RPMI8226 (cell line): ENCODE results near the gene MTARC2.

Source experiments
- DNase-seq: peaks from one replicate; pipeline ENCODE4 v3.0.0-alpha.2; 2015

Gene MTARC2

GRCh38 chr1:220804202-220804586, 56.1 kb downstream of the MTARC2 start:
- DNase-seq = no peak

- no peak for DNase-seq
These were observed 58.3 kb downstream of the MTARC2 start for GRCh38 chr1:220806408-220806807.

- DNase-seq = no peak
These were observed 59.6 kb downstream of the MTARC2 start for GRCh38 chr1:220807726-220808125.

- DNase-seq = no peak
These were observed 60.4 kb downstream of the MTARC2 start for GRCh38 chr1:220808345-220809186.

- no peak for DNase-seq
These were observed 61.0 kb downstream of the MTARC2 start for GRCh38 chr1:220809187-220809550.

- no peak for DNase-seq
These were observed 61.6 kb downstream of the MTARC2 start for GRCh38 chr1:220809704-220810103.

- peak; percentile 85 for DNase-seq
These were observed 62.1 kb downstream of the MTARC2 start for GRCh38 chr1:220810179-220810653.

GRCh38 chr1:220810963-220811362, 62.8 kb downstream of the MTARC2 start:
- DNase-seq = no peak

- no peak for DNase-seq
These were observed 63.6 kb downstream of the MTARC2 start for GRCh38 chr1:220811695-220812094.

- DNase-seq = no peak
These were observed 64.2 kb downstream of the MTARC2 start for GRCh38 chr1:220812308-220812707.

GRCh38 chr1:220813013-220813412, 64.9 kb downstream of the MTARC2 start:
- DNase-seq = peak; percentile 20

GRCh38 chr1:220815409-220815808, 67.3 kb downstream of the MTARC2 start:
- no peak for DNase-seq

- DNase-seq = no peak
These were observed 69.8 kb downstream of the MTARC2 start for GRCh38 chr1:220817907-220818306.

GRCh38 chr1:220818421-220819173, 70.5 kb downstream of the MTARC2 start:
- DNase-seq = no peak

GRCh38 chr1:220819467-220820026, 71.4 kb downstream of the MTARC2 start:
- no peak for DNase-seq

- DNase-seq = no peak
These were observed 76.2 kb downstream of the MTARC2 start for GRCh38 chr1:220824031-220824989.

GRCh38 chr1:220825819-220826551, 77.9 kb downstream of the MTARC2 start:
- no peak for DNase-seq

GRCh38 chr1:220826729-220827128, 78.6 kb downstream of the MTARC2 start:
- no peak for DNase-seq

- no peak for DNase-seq
These were observed 79.5 kb downstream of the MTARC2 start for GRCh38 chr1:220827445-220828178.

- DNase-seq = no peak
These were observed 80.0 kb downstream of the MTARC2 start for GRCh38 chr1:220828179-220828490.

GRCh38 chr1:220828950-220829586, 80.9 kb downstream of the MTARC2 start:
- no peak for DNase-seq
